ENCODE measurements around the gene VAMP5.
A peak's percentile ranks its signal among the peaks of the same experiment; 100 is the strongest.
"Not testable (repeated sequence)": the region's sequence is repeated elsewhere in the genome, so short reads cannot be mapped to it uniquely, and the experiment has no call there.

The VAMP5 gene

GRCh38 chr2:85551698-85552678, 32.2 kb upstream of the VAMP5 start:
- DNase-seq = peak; percentile 86 to 91

- no peak for DNase-seq
Observed at GRCh38 chr2:85553184-85553583, 31.0 kb upstream of the VAMP5 start.

- no peak for DNase-seq
Observed at GRCh38 chr2:85554980-85555612, 29.1 kb upstream of the VAMP5 start.

GRCh38 chr2:85557130-85557529, 27.1 kb upstream of the VAMP5 start:
- no peak for DNase-seq

- no peak for DNase-seq
Observed at GRCh38 chr2:85558160-85558559, 26.1 kb upstream of the VAMP5 start.

GRCh38 chr2:85560403-85560726, 23.9 kb upstream of the VAMP5 start:
- DNase-seq = not testable (repeated sequence)

GRCh38 chr2:85560812-85561279, 23.4 kb upstream of the VAMP5 start:
- no peak for DNase-seq

- peak; percentile 95 for DNase-seq
Observed at GRCh38 chr2:85561280-85562212, 22.7 kb upstream of the VAMP5 start, which contains the start of gene GGCX. GGCX (minus strand) TSS chr2:85561493; CDS start chr2:85561428, 65 bp downstream.

GRCh38 chr2:85564144-85564563, 20.1 kb upstream of the VAMP5 start:
- DNase-seq = no peak

GRCh38 chr2:85566265-85566664, 18.0 kb upstream of the VAMP5 start:
- DNase-seq = no peak

GRCh38 chr2:85575739-85576138, 8.5 kb upstream of the VAMP5 start:
- DNase-seq = no peak

GRCh38 chr2:85577063-85577385, 7.2 kb upstream of the VAMP5 start:
- no peak for DNase-seq

- DNase-seq = peak; percentile 59 to 63
Observed at GRCh38 chr2:85577386-85578242, 6.6 kb upstream of the VAMP5 start, which contains the start of gene VAMP8. VAMP8 (plus strand) TSS chr2:85577586; CDS start chr2:85577647, 61 bp downstream.

- DNase-seq = peak in 1 of 2 donors; percentile 58
Observed at GRCh38 chr2:85578243-85579180, 5.7 kb upstream of the VAMP5 start.

- DNase-seq = no peak
Observed at GRCh38 chr2:85579266-85579935, 4.8 kb upstream of the VAMP5 start.

GRCh38 chr2:85580206-85580605, 4.0 kb upstream of the VAMP5 start:
- DNase-seq = no peak

GRCh38 chr2:85582492-85582891, 1.7 kb upstream of the VAMP5 start:
- no peak for DNase-seq

- DNase-seq = peak in 1 of 2 donors; percentile 52
Observed at GRCh38 chr2:85583667-85584353, 421 bp upstream of the VAMP5 start.

Data from CD4-positive, alpha-beta T cell treated with Interleukin-1 beta for 1 hour (primary cell).